ENCODE data around the gene BIRC2. TPM values are rescaled to one million over a fixed set of nuclear protein-coding genes. Genes with fewer than 3 reads are reported as not detected.
A peak's percentile ranks its signal among the peaks of the same experiment; 100 is the strongest.
"Not testable (repeated sequence)": the region's sequence is repeated elsewhere in the genome, so short reads cannot be mapped to it uniquely, and the experiment has no call there.

The BIRC2 gene
- total RNA-seq, 1 donor from 2014 or later, result 53.1 TPM

- H3K9me3 Mint-ChIP-seq (ENCODE audit: unreplicated experiment), result no peaks in the 10 kb centered on the region
- DNase-seq (ENCODE audit: low spot score), result no peak
- no peaks in the 10 kb centered on the region for H3K4me1 Mint-ChIP-seq (ENCODE audit: unreplicated experiment)
- H3K27me3 Mint-ChIP-seq (ENCODE audit: unreplicated experiment), result no peaks in the 10 kb centered on the region
- H3K4me3 Mint-ChIP-seq (ENCODE audit: unreplicated experiment), result no peak overlapping the region
- no peaks in the 10 kb centered on the region for H3K36me3 Mint-ChIP-seq (ENCODE audit: low read depth, unreplicated experiment)
- TF ChIP-seq CTCF (IDR thresholded peaks at IDR 0.05; ENCODE audit: unreplicated experiment), result no peak
- no peak overlapping the region for H3K27ac Mint-ChIP-seq (ENCODE audit: unreplicated experiment)
These were observed 15.7 kb upstream of the BIRC2 start for GRCh38 chr11:102331341-102331740.

- no peak overlapping the region for H3K27ac Mint-ChIP-seq (ENCODE audit: unreplicated experiment)
- H3K4me3 Mint-ChIP-seq (ENCODE audit: unreplicated experiment), result no peak overlapping the region
- H3K27me3 Mint-ChIP-seq (ENCODE audit: unreplicated experiment), result no peaks in the 10 kb centered on the region
- TF ChIP-seq CTCF (IDR thresholded peaks at IDR 0.05; ENCODE audit: unreplicated experiment), result no peak
- H3K9me3 Mint-ChIP-seq (ENCODE audit: unreplicated experiment), result no peaks in the 10 kb centered on the region
- H3K36me3 Mint-ChIP-seq (ENCODE audit: low read depth, unreplicated experiment), result no peaks in the 10 kb centered on the region
- no peak for DNase-seq (ENCODE audit: low spot score)
- H3K4me1 Mint-ChIP-seq (ENCODE audit: unreplicated experiment), result no peaks in the 10 kb centered on the region
These were observed 14.4 kb upstream of the BIRC2 start for GRCh38 chr11:102332611-102332994.

- H3K27ac Mint-ChIP-seq (ENCODE audit: unreplicated experiment), result no peak overlapping the region
- no peaks in the 10 kb centered on the region for H3K9me3 Mint-ChIP-seq (ENCODE audit: unreplicated experiment)
- H3K36me3 Mint-ChIP-seq (ENCODE audit: low read depth, unreplicated experiment), result no peaks in the 10 kb centered on the region
- peaks cover 3% of the 10 kb centered on the region for H3K4me1 Mint-ChIP-seq (ENCODE audit: unreplicated experiment)
- no peak for DNase-seq (ENCODE audit: low spot score)
- TF ChIP-seq CTCF (IDR thresholded peaks at IDR 0.05; ENCODE audit: unreplicated experiment), result no peak
- no peaks in the 10 kb centered on the region for H3K27me3 Mint-ChIP-seq (ENCODE audit: unreplicated experiment)
- no peak overlapping the region for H3K4me3 Mint-ChIP-seq (ENCODE audit: unreplicated experiment)
These were observed 8.5 kb upstream of the BIRC2 start for GRCh38 chr11:102338479-102339010.

GRCh38 chr11:102341311-102341710 lies 5.7 kb upstream of the BIRC2 start:
- H3K9me3 Mint-ChIP-seq (ENCODE audit: unreplicated experiment); H3K27ac Mint-ChIP-seq (ENCODE audit: unreplicated experiment); H3K4me3 Mint-ChIP-seq (ENCODE audit: unreplicated experiment); H3K36me3 Mint-ChIP-seq (ENCODE audit: low read depth, unreplicated experiment); DNase-seq (ENCODE audit: low spot score); H3K27me3 Mint-ChIP-seq (ENCODE audit: unreplicated experiment): not testable (repeated sequence)
- H3K4me1 Mint-ChIP-seq (ENCODE audit: unreplicated experiment), result peaks cover 15% of the 10 kb centered on the region

GRCh38 chr11:102341844-102342318 lies 5.1 kb upstream of the BIRC2 start:
- Mint-ChIP-seq H3K4me1 (ENCODE audit: unreplicated experiment) (peaks cover 18% of the 10 kb centered on the region), H3K27me3 (ENCODE audit: unreplicated experiment) (peaks cover 6% of the 10 kb centered on the region), H3K4me3 (ENCODE audit: unreplicated experiment) (no peak overlapping the region), H3K9me3 (ENCODE audit: unreplicated experiment) (no peaks in the 10 kb centered on the region), H3K36me3 (ENCODE audit: low read depth, unreplicated experiment) (no peaks in the 10 kb centered on the region), H3K27ac (ENCODE audit: unreplicated experiment) (no peak overlapping the region)
- peak; percentile 78 for DNase-seq (ENCODE audit: low spot score)
- peak; percentile 76 for TF ChIP-seq CTCF (IDR thresholded peaks at IDR 0.05; ENCODE audit: unreplicated experiment)

All from endothelial cell (in vitro differentiated cells).